Measurements from ENCODE around the gene NSD2. TPM values are rescaled to one million over a fixed set of nuclear protein-coding genes. Genes with fewer than 3 reads are reported as not detected.

Gene NSD2
- total RNA-seq, 1 donor from 2014 or later, result 43.4 TPM

DNA sequence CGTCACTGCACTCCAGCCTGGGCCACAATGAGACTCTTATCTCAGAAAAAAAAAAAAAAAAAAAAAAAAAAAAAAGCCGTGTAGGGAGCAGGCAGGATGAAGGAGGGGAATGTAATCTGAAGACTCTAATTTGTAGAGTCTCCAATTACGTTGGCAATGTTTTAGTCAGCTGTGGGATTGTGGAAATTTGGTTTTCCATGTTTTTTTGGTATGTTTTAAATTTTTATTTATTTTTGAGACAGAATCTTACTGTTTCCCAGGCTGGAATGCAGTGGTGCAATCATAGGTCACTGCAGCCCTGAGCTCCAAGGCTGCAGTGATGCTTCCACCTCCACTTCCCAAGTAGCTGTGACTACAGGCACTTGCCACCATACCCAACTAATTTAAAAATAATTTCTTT is 56.5 kb downstream of the NSD2 start:
- Histone ChIP-seq H3K27me3 (ENCODE audit: control insufficient read depth, insufficient read depth, low read length) (no peaks in the 10 kb centered on the region), H3K4me3 (ENCODE audit: low read depth, low read length) (no peak overlapping the region), H3K36me3 (ENCODE audit: control insufficient read depth, insufficient read depth, low read length) (peaks cover 2% of the 10 kb centered on the region)
- no peak for FAIRE-seq
- DNase-seq (ENCODE audit: low read depth), result no peak
- TF ChIP-seq CTCF (IDR thresholded peaks at IDR 0.05; ENCODE audit: insufficient read depth, low read length, severe bottlenecking), result no peak

DNA sequence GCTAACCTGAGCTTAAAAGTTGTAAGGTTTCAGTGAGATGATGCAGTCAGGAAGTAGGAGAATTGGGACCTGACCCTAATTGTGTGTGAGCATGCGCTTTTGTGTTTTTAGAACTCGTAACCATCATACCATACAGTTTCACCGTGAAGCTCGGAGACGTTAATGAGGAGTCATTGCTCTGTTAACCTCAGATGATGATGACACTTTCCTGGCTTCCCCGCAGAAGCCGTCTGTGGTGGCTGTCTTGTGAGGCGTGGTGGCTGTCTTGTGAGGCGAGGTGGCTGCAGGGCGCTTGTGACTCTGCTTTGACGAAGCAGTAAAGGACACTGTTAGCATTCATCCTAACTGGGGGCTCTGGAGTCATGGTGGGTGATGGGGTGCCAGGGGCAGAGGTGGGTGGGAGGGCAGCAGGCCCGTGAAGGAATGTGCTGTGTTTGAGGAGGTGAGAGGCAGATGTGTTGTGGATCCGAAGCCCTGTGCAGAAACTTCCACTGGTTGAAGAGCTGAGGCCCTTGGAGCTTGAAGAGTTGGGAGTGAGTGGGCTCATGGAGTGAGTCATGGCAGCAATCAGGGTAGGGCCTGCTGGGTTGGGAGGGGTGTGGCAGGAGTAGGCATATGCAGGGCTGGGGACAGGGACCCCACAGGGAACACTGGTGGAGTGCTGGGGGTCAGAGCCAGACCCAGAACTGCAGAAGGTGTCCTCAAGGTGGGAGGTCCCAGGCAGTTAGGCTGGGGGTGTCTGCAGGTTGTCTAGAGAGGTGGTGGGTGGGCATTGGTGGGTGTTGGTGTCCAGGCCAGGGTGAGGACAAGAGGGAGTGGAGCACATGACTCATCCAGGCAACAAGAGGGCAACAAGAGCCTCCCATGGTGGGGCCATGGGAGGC is 57.4 kb downstream of the NSD2 start:
- peak; percentile 55 for FAIRE-seq
- Histone ChIP-seq H3K4me3 (ENCODE audit: low read depth, low read length) (no peak overlapping the region), H3K27me3 (ENCODE audit: control insufficient read depth, insufficient read depth, low read length) (no peaks in the 10 kb centered on the region), H3K36me3 (ENCODE audit: control insufficient read depth, insufficient read depth, low read length) (peaks cover 4% of the 10 kb centered on the region)
- TF ChIP-seq CTCF (IDR thresholded peaks at IDR 0.05; ENCODE audit: insufficient read depth, low read length, severe bottlenecking), result no peak
- peak; percentile 12 for DNase-seq (ENCODE audit: low read depth)

DNA sequence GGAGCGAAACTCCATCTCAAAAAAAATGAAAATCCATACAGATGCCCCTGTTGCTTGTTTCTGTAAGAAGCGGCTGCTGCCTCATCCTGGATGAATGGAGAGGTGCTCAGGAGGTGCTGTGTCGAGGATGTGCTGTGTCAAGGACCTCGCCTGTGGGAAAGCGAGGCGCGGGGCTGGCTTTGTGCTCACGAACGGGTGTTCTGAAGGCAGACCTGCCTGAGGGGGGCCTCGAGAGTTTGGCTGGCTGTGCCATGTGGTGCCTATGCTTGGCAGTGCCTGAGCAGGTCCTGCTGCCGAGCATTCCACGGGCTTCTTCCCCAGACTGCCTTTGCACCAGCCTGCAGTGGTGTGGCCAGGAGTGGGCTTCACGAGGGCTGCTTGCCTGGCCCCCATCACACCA is 61.5 kb downstream of the NSD2 start:
- TF ChIP-seq CTCF (IDR thresholded peaks at IDR 0.05; ENCODE audit: insufficient read depth, low read length, severe bottlenecking), result no peak
- H3K36me3 ChIP-seq (ENCODE audit: control insufficient read depth, insufficient read depth, low read length), result peaks cover 6% of the 10 kb centered on the region
- H3K27me3 ChIP-seq (ENCODE audit: control insufficient read depth, insufficient read depth, low read length), result no peaks in the 10 kb centered on the region
- no peak overlapping the region for H3K4me3 ChIP-seq (ENCODE audit: low read depth, low read length)
- no peak for FAIRE-seq
- no peak for DNase-seq (ENCODE audit: low read depth)

DNA sequence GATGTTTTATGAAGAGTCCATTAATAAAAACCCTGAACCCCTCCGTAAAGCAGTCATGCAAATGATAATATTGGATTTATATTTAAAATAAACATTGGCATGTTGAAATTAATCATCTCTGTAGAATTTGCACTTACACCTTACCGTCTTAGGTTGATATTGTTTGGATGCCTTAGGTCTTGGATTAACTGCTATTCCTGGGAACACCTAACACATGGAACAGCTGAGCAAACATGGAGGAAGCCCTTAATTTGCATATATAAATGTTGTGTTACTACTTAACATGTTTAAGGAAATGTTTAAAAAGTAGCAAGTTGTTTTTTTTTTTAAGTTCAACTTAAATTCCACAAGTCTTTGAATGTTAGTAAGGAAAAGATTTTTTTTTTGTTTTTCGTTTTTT is 62.5 kb downstream of the NSD2 start:
- Histone ChIP-seq H3K27me3 (ENCODE audit: control insufficient read depth, insufficient read depth, low read length) (no peaks in the 10 kb centered on the region), H3K36me3 (ENCODE audit: control insufficient read depth, insufficient read depth, low read length) (peaks cover 6% of the 10 kb centered on the region), H3K4me3 (ENCODE audit: low read depth, low read length) (no peak overlapping the region)
- DNase-seq (ENCODE audit: low read depth), result no peak
- TF ChIP-seq CTCF (IDR thresholded peaks at IDR 0.05; ENCODE audit: insufficient read depth, low read length, severe bottlenecking), result no peak
- FAIRE-seq, result no peak

DNA sequence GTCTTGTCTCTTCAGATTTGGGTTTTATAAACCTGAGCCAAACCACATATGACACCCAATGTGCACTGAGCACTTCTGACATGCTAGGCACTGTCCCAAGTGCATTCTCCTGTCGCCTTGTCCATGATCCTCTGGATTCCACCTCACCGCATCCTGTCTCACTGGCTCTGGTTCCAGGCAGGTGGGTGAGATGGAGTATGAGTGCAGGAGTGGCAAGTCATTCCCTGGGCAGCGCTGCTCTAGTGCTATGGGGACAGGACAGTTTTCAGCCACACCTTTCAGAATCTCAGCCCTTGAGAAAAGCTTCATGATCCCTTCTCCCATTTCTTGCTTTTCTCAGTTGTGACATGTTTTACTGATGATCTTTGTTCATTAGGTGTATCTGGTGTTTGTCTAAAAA is 66.4 kb downstream of the NSD2 start:
- Histone ChIP-seq H3K27me3 (ENCODE audit: control insufficient read depth, insufficient read depth, low read length) (no peaks in the 10 kb centered on the region), H3K36me3 (ENCODE audit: control insufficient read depth, insufficient read depth, low read length) (peaks cover 9% of the 10 kb centered on the region), H3K4me3 (ENCODE audit: low read depth, low read length) (no peak overlapping the region)
- TF ChIP-seq CTCF (IDR thresholded peaks at IDR 0.05; ENCODE audit: insufficient read depth, low read length, severe bottlenecking), result no peak
- no peak for FAIRE-seq
- no peak for DNase-seq (ENCODE audit: low read depth)

DNA sequence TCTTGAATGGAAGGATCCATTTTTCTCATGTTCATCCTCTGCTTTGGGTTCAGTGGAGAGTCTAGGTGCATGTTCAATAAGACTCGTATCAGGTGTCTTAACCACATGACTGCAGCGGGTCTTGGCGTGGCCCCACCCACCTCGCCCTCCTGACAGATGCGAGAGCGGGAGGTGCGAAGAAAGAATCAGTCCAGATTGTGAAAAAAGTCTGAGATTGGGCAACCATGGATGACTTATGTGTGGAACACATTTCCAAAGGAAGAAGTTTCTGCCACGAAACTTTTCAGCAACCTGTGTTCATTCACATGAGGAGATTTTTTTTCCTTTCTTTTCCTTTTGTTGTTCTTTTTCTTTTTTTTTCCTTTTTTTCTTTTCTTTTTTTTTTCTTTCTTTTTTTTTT is 66.8 kb downstream of the NSD2 start:
- Histone ChIP-seq H3K27me3 (ENCODE audit: control insufficient read depth, insufficient read depth, low read length) (no peaks in the 10 kb centered on the region), H3K36me3 (ENCODE audit: control insufficient read depth, insufficient read depth, low read length) (peaks cover 10% of the 10 kb centered on the region), H3K4me3 (ENCODE audit: low read depth, low read length) (no peak overlapping the region)
- peak; percentile 10 for DNase-seq (ENCODE audit: low read depth)
- FAIRE-seq, result no peak
- TF ChIP-seq CTCF (IDR thresholded peaks at IDR 0.05; ENCODE audit: insufficient read depth, low read length, severe bottlenecking), result no peak

All from bronchial epithelial cell (primary cell).